HG03066 (cell line): ENCODE data around the gene GALNT14.
"Not testable (repeated sequence)": the region's sequence is repeated elsewhere in the genome, so short reads cannot be mapped to it uniquely, and the experiment has no call there.

Experiments
- ATAC-seq: cut with Tn5 transposase; IDR thresholded peaks from one replicate; pipeline ENCODE4 v1.9.1; 2021; ENCODE audit warnings: low read depth; ENCODE audit not compliant: unreplicated experiment

The GALNT14 gene

GRCh38 chr2:31138037-31138962, at the start of gene GALNT14:
Gene GALNT14, minus strand, starts transcription at chr2:31138440. Its CDS starts 354 bp downstream, at chr2:31138086.
- ATAC-seq: peak; percentile 50

- ATAC-seq: no peak
These were observed 48.9 kb upstream of the GALNT14 start for GRCh38 chr2:31187166-31187565.

GRCh38 chr2:31183973-31184372, 45.7 kb upstream of the GALNT14 start:
- ATAC-seq: not testable (repeated sequence)

GRCh38 chr2:31176742-31177141, 38.5 kb upstream of the GALNT14 start:
- ATAC-seq: no peak

- no peak for ATAC-seq
These were observed 32.9 kb upstream of the GALNT14 start for GRCh38 chr2:31171142-31171541.

- ATAC-seq: peak; percentile 78
These were observed 31.9 kb upstream of the GALNT14 start for GRCh38 chr2:31170071-31170698.

GRCh38 chr2:31168291-31168690, 30.1 kb upstream of the GALNT14 start:
- no peak for ATAC-seq

- ATAC-seq: no peak
These were observed 28.7 kb upstream of the GALNT14 start for GRCh38 chr2:31166925-31167324.

- no peak for ATAC-seq
These were observed 24.8 kb upstream of the GALNT14 start for GRCh38 chr2:31163011-31163539.

GRCh38 chr2:31161637-31162036, 23.4 kb upstream of the GALNT14 start:
- ATAC-seq: no peak

- ATAC-seq: no peak
These were observed 13.3 kb upstream of the GALNT14 start for GRCh38 chr2:31151501-31151900.

GRCh38 chr2:31150120-31150670, 12.0 kb upstream of the GALNT14 start:
- no peak for ATAC-seq

- ATAC-seq: no peak
These were observed 10.3 kb upstream of the GALNT14 start for GRCh38 chr2:31148514-31148913.

GRCh38 chr2:31147645-31148044, 9.4 kb upstream of the GALNT14 start:
- no peak for ATAC-seq

GRCh38 chr2:31142110-31142509, 3.9 kb upstream of the GALNT14 start:
- no peak for ATAC-seq

GRCh38 chr2:31141443-31142085, 3.3 kb upstream of the GALNT14 start:
- ATAC-seq: no peak

GRCh38 chr2:31140151-31140550, 1.9 kb upstream of the GALNT14 start:
- ATAC-seq: no peak

GRCh38 chr2:31139671-31140070, 1.4 kb upstream of the GALNT14 start:
- ATAC-seq: no peak

GRCh38 chr2:31137211-31138036, 816 bp downstream of the GALNT14 start:
- ATAC-seq: peak; percentile 22

GRCh38 chr2:31136732-31137131, 1.5 kb downstream of the GALNT14 start:
- ATAC-seq: no peak
